AG04450 (cell line): ENCODE data around the gene NPVF. TPM values are rescaled to one million over a fixed set of nuclear protein-coding genes. Genes with fewer than 3 reads are reported as not detected.

ENCODE experiments used
- CTCF ChIA-PET: fragments of 300-600, 350-600 bp; formaldehyde crosslinking; extraction: SDS; loops from one replicate; lab custom pipeline; 2022; ENCODE audit warnings: antibody characterized with exemption, inconsistent platforms; lab: Charles Lee
- POLR2A ChIA-PET: fragments of 350-600 bp; formaldehyde crosslinking; extraction: SDS; loops from one replicate; lab custom pipeline; 2021; ENCODE audit warnings: antibody characterized with exemption, inconsistent platforms; lab: Yijun Ruan, JAX
- DNase-seq: peaks from one replicate; pipeline ENCODE4 v3.0.0-alpha.2; 2011; ENCODE audit warnings: low read depth, low spot score
- H3K27ac ChIP-seq: one replicate; pipeline ENCODE4 v1.5.1; 2012; ENCODE audit warnings: low read depth, low read length, control low read depth
- H3K27me3 ChIP-seq: one replicate; pipeline ENCODE4 v1.6.0; 2012; ENCODE audit warnings: low read length; ENCODE audit not compliant: control insufficient read depth, insufficient read depth
- H3K4me3 ChIP-seq: 2 replicates; pipeline ENCODE4 v1.5.1; 2011; ENCODE audit warnings: mild to moderate bottlenecking, low read depth, low read length, control low read depth
- H3K9me3 ChIP-seq: 2 replicates; pipeline ENCODE4 v1.5.1; 2012; ENCODE audit warnings: low read length; ENCODE audit not compliant: control insufficient read depth, insufficient read depth
- CTCF ChIP-seq: IDR thresholded peaks from 2 replicates; pipeline ENCODE4 v1.5.1; 2011; ENCODE audit warnings: low read depth, low read length, control low read depth, inconsistent platforms
- polyA plus RNA-seq: library from polyadenylated mRNA; depleted of rRNA; stranded (reverse); fragments of >200 nt; gene quantifications from 2 replicates; pipeline ENCODE4 v1.2.3, GENCODE V29; 2011

Gene NPVF
- polyA plus RNA-seq, 1 experiment = not detected

- no peak for DNase-seq
- Histone ChIP-seq H3K27ac (no peak overlapping the region), H3K9me3 (no peaks in the 10 kb centered on the region), H3K27me3 (peaks cover 5% of the 10 kb centered on the region), H3K4me3 (no peak overlapping the region)
- CTCF ChIA-PET = interaction anchor here (1.9 to 2.3 kb wide), 3 partner anchors 14 to 27 kb away, joined by 5 to 8 read pairs (median 6); no protein-coding TSS in a partner anchor
- POLR2A ChIA-PET = no interaction called here
- no peak for TF ChIP-seq CTCF
Measured at GRCh38 chr7:25244254-25245033, 16.2 kb upstream of the NPVF start.

- no peaks in the 10 kb centered on the region for H3K9me3 ChIP-seq
- TF ChIP-seq CTCF = no peak
- H3K27me3 ChIP-seq = peaks cover 5% of the 10 kb centered on the region
- ChIA-PET CTCF (interaction anchor here (2.3 kb wide), 1 partner anchor 17 kb away, joined by 6 read pairs; no protein-coding TSS in a partner anchor), POLR2A (no interaction called here)
- H3K4me3 ChIP-seq = no peak overlapping the region
- DNase-seq = no peak
- no peak overlapping the region for H3K27ac ChIP-seq
Measured at GRCh38 chr7:25242678-25243077, 14.4 kb upstream of the NPVF start.

- ChIA-PET CTCF (interaction anchor here (1.6 kb wide), 2 partner anchors 18 to 24 kb away, joined by 4 to 6 read pairs; no protein-coding TSS in a partner anchor), POLR2A (no interaction called here)
Measured at GRCh38 chr7:25240896-25241295, 12.6 kb upstream of the NPVF start.

GRCh38 chr7:25240340-25240739, 12.1 kb upstream of the NPVF start:
- no peak for TF ChIP-seq CTCF
- Histone ChIP-seq H3K27me3 (peaks cover 6% of the 10 kb centered on the region), H3K27ac (no peak overlapping the region), H3K9me3 (no peaks in the 10 kb centered on the region), H3K4me3 (no peak overlapping the region)
- DNase-seq = no peak
- ChIA-PET CTCF (interaction anchor here (1.6 kb wide), 2 partner anchors 19 to 23 kb away, joined by 4 to 6 read pairs; no protein-coding TSS in a partner anchor), POLR2A (no interaction called here)

More at GRCh38 chr7:25240896-25241295, 12.6 kb upstream of the NPVF start:
- Histone ChIP-seq H3K9me3 (no peaks in the 10 kb centered on the region), H3K27me3 (peaks cover 5% of the 10 kb centered on the region), H3K4me3 (no peak overlapping the region), H3K27ac (no peak overlapping the region)
- DNase-seq = no peak
- no peak for TF ChIP-seq CTCF

GRCh38 chr7:25239888-25240287, 11.6 kb upstream of the NPVF start:
- H3K27ac ChIP-seq = no peak overlapping the region
- TF ChIP-seq CTCF = no peak
- H3K9me3 ChIP-seq = no peaks in the 10 kb centered on the region
- CTCF ChIA-PET = interaction anchor here (1.6 kb wide), 1 partner anchor 19 kb away, joined by 4 read pairs; no protein-coding TSS in a partner anchor
- POLR2A ChIA-PET = no interaction called here
- no peak overlapping the region for H3K4me3 ChIP-seq
- DNase-seq = no peak
- H3K27me3 ChIP-seq = peaks cover 7% of the 10 kb centered on the region
